ENCODE data around the gene OR2A5. TPM values are rescaled to one million over a fixed set of nuclear protein-coding genes. Genes with fewer than 3 reads are reported as not detected.

Gene OR2A5
- total and polyA plus RNA-seq, 2 of the 8 experiments (the other 6 are each of a cell fraction or from before 2014, with no cell fraction given): not detected

- H3K4me2 ChIP-seq (ENCODE audit: insufficient read depth in 1 of 2, low read depth in 2 of 2, low read length in 2 of 2): no peak overlapping the region
- no peak overlapping the region for H2BK15ac ChIP-seq (ENCODE audit: low read length)
- H4K20me1 ChIP-seq (replicated peaks in 1 of 2; ENCODE audit: control insufficient read depth in 1 of 2, insufficient read depth in 2 of 2, low read length in 2 of 2): no peaks in the 10 kb centered on the region
- TF ChIP-seq BRCA1 (IDR thresholded peaks at IDR 0.05; ENCODE audit: low read depth, low read length) (no peak), TCF12 (IDR thresholded peaks at IDR 0.05; ENCODE audit: low read depth, low read length) (no peak), GTF2F1 (IDR thresholded peaks at IDR 0.05; ENCODE audit: borderline replicate concordance, low read depth, low read length) (no peak), HDAC2 (IDR thresholded peaks at IDR 0.05; ENCODE audit: borderline replicate concordance in 1 of 2, low read depth in 2 of 2, low read length in 2 of 2) (no peak), KDM4A (IDR thresholded peaks at IDR 0.05; ENCODE audit: low read depth, low read length, severe bottlenecking) (no peak), CTCF (IDR thresholded peaks at IDR 0.05; ENCODE audit: control extremely low read depth in 1 of 3, insufficient read depth in 1 of 3, low read depth in 1 of 3, low read length in 3 of 3) (peak in 1 of 3 experiments; percentile 25; a peak in 1 of 4 replicates), TBP (IDR thresholded peaks at IDR 0.05; ENCODE audit: low read depth, low read length) (no peak)
- no peak overlapping the region for H3K56ac ChIP-seq (replicated peaks; ENCODE audit: insufficient read length, low read depth, low read length)
- no peak overlapping the region for H3K4me3 ChIP-seq (ENCODE audit: extremely low read depth in 1 of 4, insufficient read depth in 2 of 4, low read depth in 3 of 4, low read length in 4 of 4)
- no peaks in the 10 kb centered on the region for H3K4me1 ChIP-seq (replicated peaks in 1 of 4; ENCODE audit: control insufficient read depth in 3 of 4, insufficient read depth in 4 of 4, low read length in 3 of 4)
- ChIA-PET CTCF (ENCODE audit: partially characterized antibody) (interaction anchor here (1.0 kb wide), 1 partner anchor 11 kb away, joined by 3 read pairs; no protein-coding TSS in a partner anchor), POLR2A (ENCODE audit: partially characterized antibody) (no interaction called here)
- FAIRE-seq (no peak), DNase-seq (ENCODE audit: low read depth in 1 of 2, low spot score in 2 of 2) (no peak)
- H3K23ac ChIP-seq (ENCODE audit: insufficient read length): no peak overlapping the region
- no peak overlapping the region for H3K27ac ChIP-seq (ENCODE audit: low read depth, low read length)
- H4K91ac ChIP-seq (replicated peaks; ENCODE audit: insufficient read length, low read length): no peak overlapping the region
- 77% methylated on average over 8 of the region's 8 CpGs; no CpG with 5 or more reads in 1 of the 2 experiments for WGBS, 2 experiments (ENCODE audit: extremely low coverage in 1 of 2, insufficient coverage in 1 of 2, insufficient read length in 1 of 2, insufficient replicate concordance in 2 of 2, low coverage in 1 of 2, low lambda C conversion rate in 2 of 2, missing lambda C conversion rate in 1 of 2)
- H4K5ac ChIP-seq (ENCODE audit: insufficient read length, low read depth, low read length): no peak overlapping the region
- H3K18ac ChIP-seq (ENCODE audit: extremely low read depth, low read length): no peak overlapping the region
- no peak overlapping the region for H2AK5ac ChIP-seq (ENCODE audit: low read depth, low read length)
- H3K9ac ChIP-seq (replicated peaks in 1 of 4; ENCODE audit: extremely low read depth in 1 of 4, low read depth in 3 of 4, low read length in 3 of 4): no peak overlapping the region
- H2AFZ ChIP-seq (ENCODE audit: low read length): no peak overlapping the region
- no peaks in the 10 kb centered on the region for H3K79me1 ChIP-seq (ENCODE audit: low read depth, low read length)
- H2BK12ac ChIP-seq (ENCODE audit: low read depth, low read length): no peak overlapping the region
- H3K27me3 ChIP-seq (replicated peaks in 1 of 4; ENCODE audit: control insufficient read depth in 3 of 4, extremely low read depth in 1 of 4, insufficient read depth in 3 of 4, low read length in 3 of 4): no peaks in the 10 kb centered on the region
- H3K4ac ChIP-seq (replicated peaks; ENCODE audit: insufficient read length, low read depth, low read length): no peak overlapping the region
- no peaks in the 10 kb centered on the region for H3K36me3 ChIP-seq (ENCODE audit: control insufficient read depth in 2 of 4, insufficient read depth in 4 of 4, low read length in 3 of 4)
- H3K79me2 ChIP-seq (ENCODE audit: control insufficient read depth in 1 of 2, insufficient read depth in 2 of 2, low read length in 2 of 2): no peaks in the 10 kb centered on the region
- H3K23me2 ChIP-seq (ENCODE audit: low read depth, low read length): no peaks in the 10 kb centered on the region; the same call in 1 of the 2 replicates
- H3K9me3 ChIP-seq (ENCODE audit: insufficient read depth in 2 of 2, low read depth in 1 of 2, low read length in 1 of 2): no peaks in the 10 kb centered on the region
- H3K14ac ChIP-seq (ENCODE audit: insufficient read length): no peak overlapping the region
- H4K8ac ChIP-seq (ENCODE audit: extremely low read depth, insufficient read depth, low read length): no peak overlapping the region
- H2BK5ac ChIP-seq (ENCODE audit: low read depth, low read length): no peak overlapping the region
- H2BK20ac ChIP-seq (ENCODE audit: low read length): no peak overlapping the region
- H2BK120ac ChIP-seq (replicated peaks; ENCODE audit: low read depth, low read length): no peak overlapping the region
These were observed 25.6 kb downstream of the OR2A5 start for GRCh38 chr7:144074374-144074773.

All from H1 (cell line).